Stomach smooth muscle (tissue), 2 donors: ENCODE measurements around the gene TMEM81.

Experiments used
- H3K27ac ChIP-seq: one replicate; pipeline ENCODE4 v1.7.0; 2013; ENCODE audit warnings: mild to moderate bottlenecking, low read length, inconsistent platforms
- H3K27me3 ChIP-seq, 2 donors: one replicate each; pipeline ENCODE4 v1.7.0; 2013; ENCODE audit warnings: low read length in 2 of 2; ENCODE audit not compliant: insufficient read depth in 2 of 2, control insufficient read depth in 1 of 2
- H3K36me3 ChIP-seq, 2 donors: one replicate each; pipeline ENCODE4 v1.7.0; 2013; ENCODE audit warnings: low read length in 2 of 2; ENCODE audit not compliant: control insufficient read depth in 2 of 2, insufficient read depth in 2 of 2
- H3K4me1 ChIP-seq: one replicate; pipeline ENCODE4 v1.7.0; 2013; ENCODE audit warnings: low read length; ENCODE audit not compliant: control insufficient read depth, insufficient read depth
- H3K4me3 ChIP-seq, 2 donors: one replicate each; pipeline ENCODE4 v1.7.0; 2013; ENCODE audit warnings: low read length in 2 of 2
- H3K9ac ChIP-seq, 2 donors: one replicate each; pipeline ENCODE4 v1.7.0; 2013; ENCODE audit warnings: low read length in 2 of 2, mild to moderate bottlenecking in 1 of 2
- H3K9me3 ChIP-seq, 2 donors: one replicate each; pipeline ENCODE4 v1.7.0; 2013; ENCODE audit warnings: low read length in 2 of 2; ENCODE audit not compliant: control insufficient read depth in 2 of 2
- donor health status: healthy.
- donor health status: Pancreatic carcinoma.

TMEM81 gene, protein sequence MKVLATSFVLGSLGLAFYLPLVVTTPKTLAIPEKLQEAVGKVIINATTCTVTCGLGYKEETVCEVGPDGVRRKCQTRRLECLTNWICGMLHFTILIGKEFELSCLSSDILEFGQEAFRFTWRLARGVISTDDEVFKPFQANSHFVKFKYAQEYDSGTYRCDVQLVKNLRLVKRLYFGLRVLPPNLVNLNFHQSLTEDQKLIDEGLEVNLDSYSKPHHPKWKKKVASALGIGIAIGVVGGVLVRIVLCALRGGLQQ

DNA sequence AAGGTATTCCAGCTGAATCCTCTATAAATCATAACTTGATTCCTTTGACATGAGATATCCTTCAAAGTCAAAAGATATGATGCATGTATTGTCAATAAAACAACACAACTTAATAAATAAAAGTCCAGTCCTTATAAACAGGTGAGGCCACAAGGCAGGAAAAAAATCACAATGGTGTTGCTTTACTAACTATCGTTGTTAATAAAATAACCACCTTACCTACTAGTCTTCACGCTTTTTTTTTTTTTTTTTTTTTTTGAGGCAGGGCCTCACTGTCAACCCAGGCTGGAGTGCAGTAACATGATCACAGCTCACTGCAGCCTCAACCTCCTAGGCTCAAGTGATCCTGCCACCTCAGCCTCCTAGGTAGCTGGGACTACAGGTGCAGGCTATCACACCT, at the start of gene TMEM81:
TMEM81 (minus strand) TSS at position 101 of the 400 bp plus-strand sequence. CDS start 140 bp downstream, outside the sequence.
- Histone ChIP-seq H3K36me3 (peaks cover 21 to 25% of the 10 kb centered on the region in 2 donors), H3K9me3 (no peaks in the 10 kb centered on the region), H3K27ac (no peak within 1 kb of the TSS), H3K4me3 (no peak within 1 kb of the TSS), H3K27me3 (no peaks in the 10 kb centered on the region), H3K4me1 (no peaks in the 10 kb centered on the region), H3K9ac (no peak within 1 kb of the TSS)

DNA sequence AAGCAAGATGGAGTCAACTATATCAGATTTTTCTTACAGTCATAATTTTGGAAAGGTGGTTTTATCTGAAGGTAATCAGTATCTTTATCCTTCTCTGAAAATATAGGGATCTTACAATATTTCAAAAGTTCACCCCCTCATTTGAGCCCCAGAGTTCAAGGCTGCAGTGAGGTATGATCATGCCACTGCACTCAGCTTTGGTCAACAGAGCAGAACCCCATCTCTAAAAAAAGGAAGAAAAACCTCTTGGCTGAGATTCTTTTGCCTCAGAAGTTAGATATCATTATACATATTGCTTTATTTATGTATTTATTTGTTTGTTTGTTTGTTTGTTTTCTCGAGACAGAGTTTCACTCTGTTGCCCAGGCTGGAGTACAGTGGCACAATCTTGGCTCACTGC, 49.0 kb upstream of the TMEM81 start:
- H3K4me1 ChIP-seq = no peaks in the 10 kb centered on the region
- H3K36me3 ChIP-seq = no peaks in the 10 kb centered on the region
- peaks cover 0 to 2% of the 10 kb centered on the region in 2 donors for H3K27me3 ChIP-seq
- H3K9me3 ChIP-seq = no peaks in the 10 kb centered on the region
- H3K4me3 ChIP-seq = no peak overlapping the region
- H3K9ac ChIP-seq = no peak overlapping the region
- no peak overlapping the region for H3K27ac ChIP-seq

DNA sequence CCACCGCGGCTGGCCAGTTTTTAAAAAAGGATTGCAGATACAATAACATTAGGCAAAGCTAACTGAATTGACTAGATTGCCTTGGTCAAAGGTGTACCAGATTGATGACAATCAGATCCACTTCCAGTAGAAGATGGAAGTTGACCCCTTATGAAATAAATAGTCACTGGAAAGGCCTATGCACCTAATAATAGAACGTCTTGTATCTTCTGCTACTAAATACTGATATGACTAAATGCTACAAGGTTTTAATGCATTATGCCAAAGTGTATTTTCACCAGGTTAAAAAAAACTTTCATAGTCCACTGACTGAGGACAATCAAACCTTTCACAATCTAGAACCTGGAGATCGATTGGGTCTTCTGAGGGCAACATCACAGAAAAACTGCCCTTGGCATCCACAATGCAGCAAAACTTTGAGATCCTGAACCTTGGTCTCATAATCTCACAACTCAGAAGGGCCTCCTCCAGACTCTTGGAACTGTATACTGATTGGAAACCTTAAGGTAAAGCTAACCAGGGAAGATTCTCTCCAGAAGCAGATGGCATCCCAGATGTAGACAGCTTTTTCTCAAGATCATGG, 45.3 kb upstream of the TMEM81 start:
- peaks cover 0 to 2% of the 10 kb centered on the region in 2 donors for H3K27me3 ChIP-seq
- no peaks in the 10 kb centered on the region for H3K4me1 ChIP-seq
- H3K9ac ChIP-seq = no peak overlapping the region
- H3K27ac ChIP-seq = no peak overlapping the region
- H3K36me3 ChIP-seq = no peaks in the 10 kb centered on the region
- no peaks in the 10 kb centered on the region for H3K9me3 ChIP-seq
- no peak overlapping the region for H3K4me3 ChIP-seq

DNA sequence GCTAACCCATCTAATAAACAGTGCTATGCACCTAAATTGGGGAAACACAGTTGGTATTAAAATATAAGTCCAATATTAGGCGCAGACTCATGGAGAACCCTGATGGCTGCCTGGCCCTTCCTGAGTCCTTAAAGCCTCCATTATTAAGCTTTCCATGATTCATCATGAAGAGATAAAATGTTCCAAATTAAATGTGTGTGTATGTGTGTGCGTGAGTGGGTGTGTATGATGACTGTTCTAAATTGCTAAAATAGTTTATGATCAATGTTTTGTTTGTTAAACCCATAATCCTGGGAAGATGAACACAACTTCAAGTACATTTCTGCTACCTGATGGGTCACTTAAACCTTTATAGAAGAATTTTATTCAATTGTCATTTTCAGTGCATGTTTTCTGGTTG, 43.8 kb upstream of the TMEM81 start:
- H3K27ac ChIP-seq = no peak overlapping the region
- no peak overlapping the region for H3K4me3 ChIP-seq
- no peak overlapping the region for H3K9ac ChIP-seq
- H3K36me3 ChIP-seq = no peaks in the 10 kb centered on the region
- peaks cover 0 to 2% of the 10 kb centered on the region in 2 donors for H3K27me3 ChIP-seq
- no peaks in the 10 kb centered on the region for H3K4me1 ChIP-seq
- no peaks in the 10 kb centered on the region for H3K9me3 ChIP-seq

DNA sequence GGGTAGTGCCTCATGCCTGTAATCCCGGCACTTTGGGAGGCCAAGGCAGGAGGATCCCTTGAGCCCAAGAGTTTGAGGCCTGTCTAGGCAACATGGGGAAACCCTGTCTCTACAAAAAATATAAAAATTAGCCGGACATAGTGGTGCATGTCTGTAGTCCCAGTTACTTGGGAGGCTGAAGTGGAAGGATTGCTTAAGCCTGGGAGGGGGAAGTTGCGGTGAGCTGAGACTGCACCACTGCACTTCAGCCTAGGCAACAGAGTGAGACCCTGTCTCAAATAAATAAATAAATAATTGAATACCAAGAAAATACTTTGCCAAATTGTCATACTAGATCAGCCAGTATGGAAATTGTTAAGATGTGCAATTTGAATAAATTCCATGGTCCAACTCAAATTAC, 43.4 kb upstream of the TMEM81 start:
- Histone ChIP-seq H3K9me3 (no peaks in the 10 kb centered on the region), H3K4me3 (no peak overlapping the region), H3K36me3 (no peaks in the 10 kb centered on the region), H3K9ac (no peak overlapping the region), H3K27ac (no peak overlapping the region), H3K27me3 (peaks cover 0 to 2% of the 10 kb centered on the region in 2 donors), H3K4me1 (peaks cover 1% of the 10 kb centered on the region)

DNA sequence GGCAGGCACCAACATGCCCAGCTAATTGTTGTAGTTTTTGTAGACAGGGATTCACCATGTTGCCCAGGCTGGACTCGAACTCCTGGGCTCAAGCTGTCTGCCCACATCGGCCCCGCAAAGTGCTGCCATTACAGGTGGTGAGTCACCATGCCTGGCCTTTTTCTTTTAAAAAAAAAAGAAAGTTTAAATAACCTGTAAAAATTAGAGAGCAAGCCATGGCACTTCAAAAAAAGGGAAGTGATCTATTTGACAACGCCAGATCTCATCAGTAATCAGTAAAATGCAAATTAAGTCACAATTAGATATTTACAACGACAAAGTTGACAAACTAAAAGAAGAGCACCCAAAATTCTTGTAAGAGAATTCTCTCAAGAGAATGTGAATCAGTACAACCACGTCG, 40.5 kb upstream of the TMEM81 start:
- peaks cover 14% of the 10 kb centered on the region for H3K4me1 ChIP-seq
- no peak overlapping the region for H3K27ac ChIP-seq
- no peak overlapping the region for H3K4me3 ChIP-seq
- no peaks in the 10 kb centered on the region for H3K9me3 ChIP-seq
- no peak overlapping the region for H3K9ac ChIP-seq
- H3K27me3 ChIP-seq = no peaks in the 10 kb centered on the region
- no peaks in the 10 kb centered on the region for H3K36me3 ChIP-seq

DNA sequence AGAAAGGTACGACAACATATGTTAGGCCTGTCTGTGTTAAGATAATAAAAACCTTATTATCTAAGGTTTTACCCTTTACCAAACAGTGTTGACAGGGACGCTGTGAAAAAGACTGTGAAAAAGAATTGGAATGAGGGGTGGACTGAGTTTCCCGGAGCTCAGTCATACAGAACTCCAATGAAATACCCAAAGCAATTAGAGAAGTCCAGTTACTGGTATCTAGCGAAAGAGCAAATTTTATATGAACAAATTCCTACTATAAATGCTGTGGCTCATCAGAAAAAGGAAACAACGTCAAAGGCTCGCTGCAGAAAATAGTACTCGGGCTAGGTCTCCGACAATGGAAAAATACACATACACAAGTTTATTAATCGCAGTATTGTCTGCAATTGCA, 38.2 kb upstream of the TMEM81 start:
- Histone ChIP-seq H3K4me1 (peaks cover 14% of the 10 kb centered on the region), H3K27me3 (no peaks in the 10 kb centered on the region), H3K4me3 (peak overlapping the region; percentile 94 to 100), H3K27ac (peak overlapping the region; percentile 97), H3K9ac (peak overlapping the region; percentile 93 to 99), H3K36me3 (no peaks in the 10 kb centered on the region), H3K9me3 (no peaks in the 10 kb centered on the region)

DNA sequence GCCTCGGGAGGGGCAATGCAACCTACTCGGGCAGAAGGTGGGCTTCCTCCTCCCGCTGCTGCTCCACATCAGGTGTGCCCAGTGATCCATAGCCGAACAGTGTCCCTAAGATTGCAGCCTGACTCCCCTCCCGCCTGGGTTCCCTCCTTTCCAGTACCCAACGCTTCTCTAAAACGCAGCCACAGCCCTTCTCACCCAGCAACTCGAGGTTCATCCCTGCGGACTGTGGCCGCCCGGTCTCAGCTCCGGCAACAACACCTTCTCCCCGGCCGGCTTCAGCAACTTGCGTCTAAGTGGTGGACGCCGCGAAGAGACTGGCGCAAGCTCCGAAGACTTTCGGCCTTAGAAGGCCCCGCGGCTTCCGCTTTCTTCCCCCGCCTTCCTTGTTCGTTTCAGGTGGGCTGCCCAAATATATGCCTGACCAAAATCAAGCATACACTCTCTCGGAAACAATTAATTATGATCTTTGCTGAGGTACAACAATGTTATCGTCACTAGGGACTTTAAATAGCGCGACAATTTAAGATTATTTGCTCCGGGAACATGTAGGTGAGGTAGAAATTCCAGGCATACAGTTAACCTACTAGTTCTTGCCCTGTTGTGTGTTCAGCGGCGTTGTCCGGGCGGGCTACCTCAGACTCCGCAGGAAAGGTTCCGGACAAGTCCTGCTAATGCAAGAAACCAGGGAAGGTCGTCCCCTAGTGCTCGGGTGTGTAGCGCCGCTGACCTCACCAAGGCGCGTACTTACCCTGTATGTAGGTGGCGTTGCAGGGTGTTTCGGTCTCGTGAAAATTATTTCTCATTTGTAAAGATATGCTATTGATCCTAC, 37.6 kb upstream of the TMEM81 start, which contains the start of gene RBBP5:
RBBP5 (minus strand) TSS at position 319 of the 829 bp plus-strand sequence; CDS start at position 214, 105 bp downstream.
- no peaks in the 10 kb centered on the region for H3K36me3 ChIP-seq
- no peaks in the 10 kb centered on the region for H3K9me3 ChIP-seq
- peak within 1 kb of the TSS; percentile 97 for H3K27ac ChIP-seq
- H3K4me3 ChIP-seq = peak within 1 kb of the TSS; percentile 94 to 100
- no peaks in the 10 kb centered on the region for H3K27me3 ChIP-seq
- H3K9ac ChIP-seq = peak within 1 kb of the TSS; percentile 93 to 99
- peaks cover 14% of the 10 kb centered on the region for H3K4me1 ChIP-seq

DNA sequence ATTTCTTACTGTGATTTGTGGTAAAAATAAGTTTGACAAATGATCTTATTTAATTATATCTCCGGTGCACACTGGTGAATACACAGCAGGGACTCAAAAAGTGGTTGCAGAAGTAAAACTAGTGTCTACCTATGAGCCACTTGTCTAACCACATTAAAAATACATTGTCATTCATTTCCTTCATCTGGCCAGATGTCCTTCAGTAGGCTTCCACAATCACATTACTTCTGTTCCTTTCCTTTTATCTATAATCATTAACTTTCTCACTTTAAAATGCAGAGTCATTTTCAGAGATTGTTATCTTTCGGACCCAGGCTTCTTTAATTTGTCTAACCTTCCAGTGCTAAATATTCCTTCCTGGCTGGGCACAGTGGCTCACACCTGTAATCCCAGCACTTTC, 34.5 kb upstream of the TMEM81 start:
- Histone ChIP-seq H3K4me1 (peaks cover 14% of the 10 kb centered on the region), H3K27me3 (no peaks in the 10 kb centered on the region), H3K9me3 (no peaks in the 10 kb centered on the region), H3K9ac (no peak overlapping the region), H3K36me3 (peaks cover 3 to 4% of the 10 kb centered on the region in 2 donors), H3K27ac (no peak overlapping the region), H3K4me3 (no peak overlapping the region)

DNA sequence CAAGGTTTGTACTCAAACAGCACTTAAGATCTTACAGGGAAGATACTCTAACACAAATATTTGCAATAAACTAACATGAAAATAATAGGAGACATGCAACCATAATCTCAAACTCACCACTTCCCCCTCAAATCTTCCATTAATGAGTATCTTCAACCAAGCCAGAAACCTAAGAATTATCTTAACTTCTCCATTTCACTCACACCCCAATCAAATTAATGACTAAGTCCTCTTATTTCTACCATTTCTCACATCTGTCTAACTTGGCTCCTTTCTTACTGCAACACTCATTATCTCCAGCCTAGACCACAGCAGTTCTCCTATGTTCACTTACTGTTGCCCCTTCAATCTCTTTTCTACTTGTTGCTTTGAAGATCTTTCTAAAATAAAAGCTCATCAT, 27.1 kb upstream of the TMEM81 start:
- no peaks in the 10 kb centered on the region for H3K27me3 ChIP-seq
- H3K4me1 ChIP-seq = no peaks in the 10 kb centered on the region
- H3K27ac ChIP-seq = no peak overlapping the region
- H3K36me3 ChIP-seq = peaks cover 13 to 17% of the 10 kb centered on the region in 2 donors
- H3K9me3 ChIP-seq = no peaks in the 10 kb centered on the region
- no peak overlapping the region for H3K9ac ChIP-seq
- no peak overlapping the region for H3K4me3 ChIP-seq
